ENCODE data around the gene TOMM22.

Gene TOMM22

DNA sequence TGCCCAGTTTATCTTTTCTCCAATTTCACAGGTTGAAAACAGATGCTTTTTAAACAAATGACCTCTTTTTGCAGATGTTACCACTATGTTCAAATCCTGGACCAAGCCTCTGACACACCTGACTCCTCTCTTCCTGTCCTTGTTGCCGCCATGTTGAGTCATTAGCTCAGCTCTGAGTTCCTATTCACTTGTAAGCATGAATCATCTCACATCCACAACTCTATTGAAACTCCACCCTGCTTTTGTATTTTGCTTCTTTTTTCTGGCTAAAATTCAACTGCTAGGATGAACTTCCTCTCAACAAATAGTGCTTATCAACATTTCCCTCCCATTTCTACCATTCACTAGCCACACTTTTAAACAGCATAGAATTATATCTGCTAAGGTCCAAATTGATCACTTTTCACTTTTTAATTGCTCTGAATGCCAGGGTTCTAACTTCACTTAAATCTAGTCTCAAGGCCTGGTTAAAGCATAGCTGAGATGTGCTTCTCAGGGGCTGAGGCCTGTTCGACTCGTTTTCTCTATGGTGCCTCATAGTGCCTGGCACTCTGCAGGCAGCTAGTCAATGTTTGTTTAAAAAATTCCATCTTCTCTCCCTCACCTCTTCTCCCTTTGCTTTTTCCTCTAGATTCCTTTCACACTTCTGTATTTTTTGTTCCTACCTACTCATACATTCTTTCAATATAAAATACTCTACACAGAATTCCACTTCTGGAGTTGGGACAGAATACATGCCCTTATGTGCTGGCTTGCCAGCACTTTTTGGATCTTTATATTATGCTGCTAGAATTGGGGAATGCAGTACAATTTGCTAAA lies 15.1 kb downstream of the TOMM22 start:
- DNase-seq (ENCODE audit: low spot score): peak; percentile 76

DNA sequence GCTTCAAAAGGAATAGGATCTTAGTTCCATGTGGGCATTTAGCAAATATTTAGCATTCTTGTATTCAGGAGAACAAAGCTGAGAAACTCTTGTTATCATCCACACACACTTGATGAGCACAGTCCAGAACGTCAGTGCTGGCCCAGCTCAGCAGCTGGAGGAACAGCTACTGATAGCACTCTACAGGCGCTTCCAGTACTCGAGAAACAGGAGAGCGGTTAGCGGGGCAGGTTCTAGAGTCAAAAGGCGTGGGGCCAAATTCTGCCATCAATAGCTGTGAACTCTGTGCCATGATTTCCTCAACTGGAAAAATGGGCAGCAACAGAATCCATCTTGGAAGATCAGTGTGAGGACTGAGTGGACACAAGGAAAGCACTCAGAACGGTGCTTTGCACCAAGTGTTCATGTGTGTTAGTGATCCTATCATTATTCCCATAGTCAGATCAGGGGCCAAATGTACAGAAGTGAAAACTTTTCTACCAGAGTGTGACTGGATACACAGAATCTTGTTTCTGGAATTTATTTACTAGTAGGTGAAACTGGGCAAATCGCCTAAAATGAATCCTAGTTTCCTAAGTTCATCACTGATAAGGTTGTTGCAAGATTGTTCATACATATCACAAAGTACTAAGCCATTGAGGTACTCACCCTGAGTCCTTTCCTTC lies 15.8 kb downstream of the TOMM22 start:
- DNase-seq (ENCODE audit: low spot score): no peak

GRCh38 chr22:38698407-38699094 lies 16.8 kb downstream of the TOMM22 start:
- no peak for DNase-seq (ENCODE audit: low spot score)

- no peak for DNase-seq (ENCODE audit: low spot score)
These were observed 17.4 kb downstream of the TOMM22 start for GRCh38 chr22:38699143-38699542.

DNA sequence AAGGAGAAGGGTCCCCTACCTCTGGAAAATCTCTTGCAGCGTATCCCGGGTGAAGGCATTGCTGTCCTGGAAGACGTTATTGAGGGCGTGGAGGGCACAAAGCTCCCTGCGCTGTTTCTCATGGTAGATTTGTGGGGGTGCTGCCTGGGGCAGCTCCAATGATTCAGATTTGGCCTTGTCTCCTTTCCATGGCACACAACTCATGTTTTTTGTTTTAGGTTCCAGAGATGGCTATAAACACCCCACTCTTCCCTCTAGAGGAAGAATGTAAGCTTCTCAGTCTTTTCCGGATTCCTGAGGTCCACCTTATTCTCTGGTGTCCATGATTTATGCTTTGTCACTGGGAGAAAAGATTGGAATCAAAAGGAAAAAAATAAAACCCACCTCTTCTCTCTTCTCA lies 18.0 kb downstream of the TOMM22 start:
- no peak for DNase-seq (ENCODE audit: low spot score)

DNA sequence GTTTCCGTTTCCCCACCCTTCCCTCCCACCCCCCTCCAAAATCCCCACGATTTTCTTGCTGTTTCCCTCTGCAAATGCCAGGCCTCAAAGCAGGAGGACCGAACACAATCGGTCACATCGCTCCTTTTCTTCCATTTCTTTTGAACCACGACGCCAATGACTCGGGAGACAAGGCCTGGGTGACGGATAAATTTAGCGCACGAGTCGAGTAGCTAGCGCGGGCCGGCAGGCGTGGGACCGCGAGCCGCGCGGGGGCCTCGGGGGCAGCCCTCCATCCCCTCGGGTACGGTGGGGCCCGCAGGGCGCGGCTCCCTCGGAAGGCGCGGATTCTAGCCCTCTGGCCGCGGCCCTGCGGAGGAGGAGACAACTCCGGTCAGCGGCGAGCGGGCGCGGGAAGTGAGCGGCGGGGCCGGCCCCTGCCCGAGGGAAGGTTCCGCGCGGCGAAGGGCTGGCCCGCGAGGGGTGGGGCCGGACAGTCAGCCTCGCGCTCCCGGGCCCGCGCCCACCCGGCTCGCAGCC lies 18.6 kb downstream of the TOMM22 start:
- no peak for DNase-seq (ENCODE audit: low spot score)

DNA sequence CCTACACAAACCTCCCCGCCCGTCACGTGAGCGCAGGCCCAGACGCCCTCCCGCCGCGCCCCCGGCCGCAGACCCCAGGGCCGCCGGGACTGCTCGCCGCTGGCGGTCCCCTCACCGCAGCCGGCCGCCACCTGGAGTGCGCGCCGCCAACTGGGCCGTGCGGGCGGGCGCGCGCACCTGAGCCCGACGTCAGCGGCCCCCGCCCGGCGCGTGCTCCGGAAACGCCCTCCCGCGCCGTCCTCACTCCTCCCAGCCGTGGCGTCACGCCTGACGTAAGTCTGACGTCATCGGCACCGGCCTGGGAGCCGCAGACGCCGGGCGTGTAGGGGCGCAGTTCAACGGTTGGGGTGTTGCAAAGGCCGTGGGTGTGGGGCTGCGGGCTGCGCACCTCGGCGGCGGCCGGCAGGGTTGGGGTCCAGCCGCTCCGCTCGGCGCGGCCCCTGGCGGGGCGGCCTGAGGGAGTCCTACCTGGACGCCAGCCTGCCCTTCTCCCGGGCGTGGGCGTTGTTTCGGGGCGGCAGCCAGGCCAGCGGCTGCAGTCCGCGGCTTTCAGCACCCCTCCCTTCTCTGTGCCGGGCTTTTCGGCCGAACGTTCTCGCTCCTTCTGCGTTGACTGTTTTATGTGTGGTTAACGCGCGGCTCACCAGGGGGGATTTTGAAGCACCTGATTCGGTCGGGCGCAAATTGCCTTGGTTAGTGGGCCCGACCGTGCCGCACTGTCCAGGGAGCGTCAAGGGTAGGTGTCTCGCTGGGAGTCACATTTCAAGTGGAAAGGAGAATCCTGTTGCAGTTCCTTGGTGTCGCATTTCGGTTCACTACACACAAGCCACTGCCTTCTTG lies 19.3 kb downstream of the TOMM22 start, which contains the start of gene JOSD1:
TSS of gene JOSD1 (minus strand) at position 155 of the 840 bp plus-strand sequence. CDS start 956 bp downstream, outside the sequence.
- peak; percentile 98 for DNase-seq (ENCODE audit: low spot score)

- no peak for DNase-seq (ENCODE audit: low spot score)
These were observed 23.0 kb downstream of the TOMM22 start for GRCh38 chr22:38704654-38705234.

GRCh38 chr22:38705235-38706100 lies 23.7 kb downstream of the TOMM22 start, which contains the start of gene GTPBP1:
TSS of gene GTPBP1 (plus strand) at chr22:38705944. CDS start at chr22:38705956, 12 bp downstream.
- DNase-seq (ENCODE audit: low spot score): peak; percentile 100

DNA sequence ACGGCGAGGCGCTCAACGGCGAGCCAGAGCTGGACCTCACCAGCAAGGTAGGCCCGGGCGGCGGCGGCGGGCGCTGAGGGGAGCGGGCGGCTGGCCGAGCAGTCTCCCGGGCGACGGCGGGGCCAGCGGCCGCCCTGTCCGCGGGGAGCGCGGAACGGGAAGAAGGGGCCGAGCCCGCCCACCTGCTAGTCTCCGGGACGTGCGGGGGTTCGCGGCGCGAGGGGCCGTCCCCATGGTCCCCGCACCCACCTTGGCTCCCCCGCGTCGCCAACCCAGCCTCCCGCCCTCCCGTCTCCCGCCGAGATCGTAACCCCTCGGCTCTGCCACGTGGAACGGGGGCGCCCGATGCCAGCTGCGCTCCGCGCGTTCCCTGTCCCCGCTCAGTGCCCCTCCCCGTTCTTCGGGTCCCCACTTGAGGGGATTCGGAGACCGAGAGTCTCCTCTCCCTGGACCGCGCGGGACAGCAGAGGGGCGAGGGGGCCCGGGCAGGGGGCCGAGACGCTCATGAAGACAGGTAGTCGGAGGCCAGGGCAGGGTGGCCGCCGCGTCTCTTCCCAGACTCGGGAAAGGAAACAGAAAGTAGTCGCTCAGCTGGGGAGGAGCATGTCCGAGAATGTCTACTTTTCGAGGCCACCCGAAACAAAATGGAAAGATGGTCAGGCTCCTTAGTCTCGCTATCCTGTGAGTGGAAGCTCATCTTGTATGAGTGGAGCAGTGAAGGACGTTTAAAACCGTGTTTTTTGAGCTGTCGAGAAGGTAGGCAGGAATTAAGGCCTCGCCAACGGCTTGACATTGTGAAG lies 24.5 kb downstream of the TOMM22 start:
- DNase-seq (ENCODE audit: low spot score): peak; percentile 25

DNA sequence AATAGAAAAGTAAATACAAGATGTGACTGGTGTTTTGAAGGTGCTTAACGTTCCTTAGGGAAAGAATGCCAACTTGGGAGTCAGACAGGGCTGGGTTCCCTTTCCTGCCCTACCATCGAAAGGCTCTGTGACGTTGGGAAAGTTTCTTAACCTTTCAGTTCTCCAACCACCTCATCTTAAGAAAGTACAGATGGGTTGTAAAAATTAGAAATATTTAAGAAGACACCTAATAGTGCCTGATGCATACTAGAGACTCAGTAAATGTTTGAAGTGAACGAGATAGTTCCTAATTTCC lies 25.1 kb downstream of the TOMM22 start:
- no peak for DNase-seq (ENCODE audit: low spot score)

DNA sequence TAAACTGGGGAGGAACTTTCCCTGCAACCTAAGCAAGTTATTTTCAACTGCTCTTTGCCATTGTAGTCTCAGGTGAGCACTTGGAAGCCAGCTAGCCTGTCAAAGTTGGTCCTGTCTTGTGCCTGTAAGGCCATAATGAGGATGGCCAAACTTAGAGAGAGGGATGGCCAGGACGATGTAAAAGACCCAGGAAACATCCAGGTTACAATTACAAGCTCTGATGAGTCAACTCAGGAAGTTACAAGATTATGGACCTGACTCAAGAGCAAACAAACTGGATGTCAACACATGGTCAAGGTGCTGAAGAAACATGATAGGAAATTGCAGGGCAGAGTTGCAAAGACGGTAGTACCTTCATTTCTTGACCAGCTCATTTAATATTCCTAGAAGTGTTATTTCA lies 25.6 kb downstream of the TOMM22 start:
- peak; percentile 50 for DNase-seq (ENCODE audit: low spot score)

DNA sequence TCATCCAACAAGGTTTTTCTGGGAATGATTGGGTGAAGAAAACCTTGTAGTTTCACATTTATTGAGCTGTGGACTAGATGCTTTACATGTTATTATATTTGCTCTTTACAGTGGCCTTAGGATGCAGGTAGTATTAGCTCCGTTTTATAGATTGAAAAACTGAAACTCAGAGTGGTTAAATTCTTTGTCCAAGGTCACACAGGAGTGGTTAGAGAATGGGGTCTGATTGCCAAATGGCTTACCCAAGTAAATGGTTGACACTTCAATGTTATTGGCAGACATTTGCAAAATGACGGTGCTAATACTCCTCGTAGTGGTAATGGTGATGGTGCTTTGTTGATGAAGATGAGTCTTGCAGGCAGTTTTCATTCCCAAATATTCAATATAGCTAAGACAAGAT lies 26.2 kb downstream of the TOMM22 start:
- DNase-seq (ENCODE audit: low spot score): no peak

GRCh38 chr22:38709306-38709705 lies 27.5 kb downstream of the TOMM22 start:
- no peak for DNase-seq (ENCODE audit: low spot score)

GRCh38 chr22:38710351-38710750 lies 28.6 kb downstream of the TOMM22 start:
- no peak for DNase-seq (ENCODE audit: low spot score)

DNA sequence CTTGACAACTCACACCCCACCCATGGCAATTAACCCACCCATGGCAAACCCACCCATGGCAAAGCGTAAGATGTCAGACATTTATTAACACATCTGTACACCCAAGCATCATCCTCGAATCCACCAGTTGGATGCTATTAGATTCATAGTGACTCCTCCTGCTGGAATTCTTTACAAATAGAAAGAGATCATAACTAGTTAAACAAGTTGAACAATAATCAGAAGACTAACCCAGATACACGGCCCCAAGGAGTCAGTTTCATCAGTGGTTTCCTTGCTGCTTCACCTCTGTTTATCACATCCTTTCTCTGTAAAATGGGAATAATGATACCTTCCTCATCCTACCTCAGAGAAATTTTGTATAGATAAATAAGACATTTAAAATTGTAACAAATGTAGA lies 29.1 kb downstream of the TOMM22 start:
- no peak for DNase-seq (ENCODE audit: low spot score)

- DNase-seq (ENCODE audit: low spot score): no peak
These were observed 30.9 kb downstream of the TOMM22 start for GRCh38 chr22:38712486-38713207.

- no peak for DNase-seq (ENCODE audit: low spot score)
These were observed 32.2 kb downstream of the TOMM22 start for GRCh38 chr22:38713921-38714320.

All from activated CD4-positive, alpha-beta T cell treated with anti-CD3 and anti-CD28 coated beads, Interleukin-2, Interleukin-4, amounts not matched to agents 100 ng/mL and 50 ng/mL, durations not matched to agents 16 hours and 8 hours (primary cell).